DOHH2 (cell line): Measurements from ENCODE around the gene FAM83E.
"Not testable (repeated sequence)": the region's sequence is repeated elsewhere in the genome, so short reads cannot be mapped to it uniquely, and the experiment has no call there.

Experiments
- EZH2phosphoT487 ChIP-seq: fragments of 200-600 bp; sonication (generic); IDR thresholded peaks from 2 replicates; pipeline ENCODE4 v1.6.1; 2017; ENCODE audit warnings: borderline replicate concordance, mild to moderate bottlenecking, antibody characterized with exemption, low read length, moderate library complexity, mixed read lengths
- TF ChIP-seq, protein P1 (sequence below): fragments of 200-600 bp; sonication (generic); IDR thresholded peaks from one replicate; pipeline ENCODE4 v1.5.1; 2014; ENCODE audit warnings: antibody characterized with exemption, mild to moderate bottlenecking, low read depth, low read length; ENCODE audit not compliant: poor library complexity, severe bottlenecking

- TF ChIP-seq, protein P1, sequence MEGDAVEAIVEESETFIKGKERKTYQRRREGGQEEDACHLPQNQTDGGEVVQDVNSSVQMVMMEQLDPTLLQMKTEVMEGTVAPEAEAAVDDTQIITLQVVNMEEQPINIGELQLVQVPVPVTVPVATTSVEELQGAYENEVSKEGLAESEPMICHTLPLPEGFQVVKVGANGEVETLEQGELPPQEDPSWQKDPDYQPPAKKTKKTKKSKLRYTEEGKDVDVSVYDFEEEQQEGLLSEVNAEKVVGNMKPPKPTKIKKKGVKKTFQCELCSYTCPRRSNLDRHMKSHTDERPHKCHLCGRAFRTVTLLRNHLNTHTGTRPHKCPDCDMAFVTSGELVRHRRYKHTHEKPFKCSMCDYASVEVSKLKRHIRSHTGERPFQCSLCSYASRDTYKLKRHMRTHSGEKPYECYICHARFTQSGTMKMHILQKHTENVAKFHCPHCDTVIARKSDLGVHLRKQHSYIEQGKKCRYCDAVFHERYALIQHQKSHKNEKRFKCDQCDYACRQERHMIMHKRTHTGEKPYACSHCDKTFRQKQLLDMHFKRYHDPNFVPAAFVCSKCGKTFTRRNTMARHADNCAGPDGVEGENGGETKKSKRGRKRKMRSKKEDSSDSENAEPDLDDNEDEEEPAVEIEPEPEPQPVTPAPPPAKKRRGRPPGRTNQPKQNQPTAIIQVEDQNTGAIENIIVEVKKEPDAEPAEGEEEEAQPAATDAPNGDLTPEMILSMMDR, result not testable (repeated sequence)
- not testable (repeated sequence) for TF ChIP-seq EZH2phosphoT487
These were observed 37.0 kb downstream of the FAM83E start for GRCh38 chr19:48577908-48578307.
